Effector memory CD4-positive, alpha-beta T cell (primary cell): Measurements from ENCODE around the gene ZNF84.

ENCODE experiments used
- DNase-seq, 3 donors: peaks; one replicate each; pipeline ENCODE4 v3.0.0-alpha.2; 2020
- H3K27ac ChIP-seq: 2 replicates; pipeline ENCODE4 v1.7.0; 2013; ENCODE audit warnings: mild to moderate bottlenecking, low read length, moderate library complexity; ENCODE audit not compliant: insufficient read depth, poor library complexity, severe bottlenecking
- H3K27me3 ChIP-seq: replicated peaks from 2 replicates; pipeline ENCODE4 v1.7.0; 2013; ENCODE audit warnings: mild to moderate bottlenecking, low read length; ENCODE audit not compliant: insufficient read depth, control insufficient read depth, poor library complexity, severe bottlenecking
- H3K36me3 ChIP-seq: 2 replicates; pipeline ENCODE4 v1.7.0; 2013; ENCODE audit warnings: mild to moderate bottlenecking, low read length, moderate library complexity; ENCODE audit not compliant: control insufficient read depth, insufficient read depth
- H3K4me1 ChIP-seq: 2 replicates; pipeline ENCODE4 v1.7.0; 2013; ENCODE audit warnings: low read length, mild to moderate bottlenecking; ENCODE audit not compliant: control insufficient read depth, insufficient read depth, poor library complexity, severe bottlenecking
- H3K4me3 ChIP-seq: 2 replicates; pipeline ENCODE4 v1.7.0; 2013; ENCODE audit warnings: low read length, low read depth, mild to moderate bottlenecking; ENCODE audit not compliant: insufficient read depth, poor library complexity, severe bottlenecking
- H3K9me3 ChIP-seq: 2 replicates; pipeline ENCODE4 v1.7.0; 2013; ENCODE audit warnings: mild to moderate bottlenecking, low read length, moderate library complexity; ENCODE audit not compliant: control insufficient read depth
- total RNA-seq, 3 donors: gene quantifications; one replicate each; lab custom pipeline; 2026; lab: John Stamatoyannopoulos, UW

Gene ZNF84
- 24.9 to 36.8 (median 28.1) reads per million in 3 donors for total RNA-seq

DNA sequence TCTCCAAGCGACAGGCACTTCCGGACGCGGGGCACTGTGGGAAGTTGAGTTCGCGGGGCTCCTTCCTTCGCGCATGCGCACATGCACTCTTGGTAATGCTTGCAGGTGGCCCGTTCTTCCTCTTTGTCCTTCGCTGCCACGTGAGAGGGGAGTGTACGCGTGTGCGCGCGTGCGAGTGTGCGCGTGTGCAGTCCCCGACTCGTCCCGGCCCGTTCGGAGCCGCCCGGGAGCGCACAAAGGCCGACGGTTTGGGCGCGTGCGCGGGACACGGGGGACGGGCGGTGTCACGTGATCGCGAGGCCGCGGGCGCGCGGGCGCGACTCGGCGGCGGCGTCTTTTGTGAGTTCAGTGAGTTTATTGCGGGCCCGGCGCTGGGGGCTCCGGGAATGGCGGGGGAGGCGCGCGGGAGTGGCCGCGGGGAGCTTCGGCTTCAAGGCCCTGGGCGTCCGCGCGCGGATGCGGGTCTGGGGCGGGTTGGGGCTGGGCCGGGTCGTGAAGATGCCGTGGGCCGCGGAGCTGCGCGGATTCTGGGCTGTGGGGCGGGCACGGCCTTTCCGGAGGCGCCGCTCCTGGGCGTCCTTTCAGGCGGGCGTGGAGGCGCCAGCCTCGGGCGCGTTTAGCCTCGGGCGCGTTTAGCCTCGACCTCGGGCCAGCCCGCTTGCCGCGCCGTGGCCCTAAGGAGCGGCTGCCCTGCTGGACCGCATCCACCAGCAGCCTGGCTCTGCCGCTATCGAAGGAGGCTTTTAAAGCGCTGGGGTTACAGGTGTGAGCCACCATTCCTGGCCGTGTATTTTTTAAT lies at the start of gene ZNF84:
Gene ZNF84 (plus strand): TSS at position 303 of the 799 bp plus-strand sequence. CDS start 3,959 bp downstream, outside the sequence.
- peaks cover 29% of the 10 kb centered on the region for H3K36me3 ChIP-seq
- H3K9me3 ChIP-seq = peaks cover 30% of the 10 kb centered on the region
- H3K4me3 ChIP-seq = peak within 1 kb of the TSS; percentile 69
- no peaks in the 10 kb centered on the region for H3K27me3 ChIP-seq
- H3K27ac ChIP-seq = peak within 1 kb of the TSS; percentile 82
- DNase-seq = peak; percentile 94 to 98 (median 97)
- H3K4me1 ChIP-seq = peaks cover 11% of the 10 kb centered on the region

- Histone ChIP-seq H3K4me3 (no peak overlapping the region), H3K36me3 (peaks cover 43% of the 10 kb centered on the region)
Observed at GRCh38 chr12:132998741-132999140, 38.6 kb upstream of the ZNF84 start.

DNA sequence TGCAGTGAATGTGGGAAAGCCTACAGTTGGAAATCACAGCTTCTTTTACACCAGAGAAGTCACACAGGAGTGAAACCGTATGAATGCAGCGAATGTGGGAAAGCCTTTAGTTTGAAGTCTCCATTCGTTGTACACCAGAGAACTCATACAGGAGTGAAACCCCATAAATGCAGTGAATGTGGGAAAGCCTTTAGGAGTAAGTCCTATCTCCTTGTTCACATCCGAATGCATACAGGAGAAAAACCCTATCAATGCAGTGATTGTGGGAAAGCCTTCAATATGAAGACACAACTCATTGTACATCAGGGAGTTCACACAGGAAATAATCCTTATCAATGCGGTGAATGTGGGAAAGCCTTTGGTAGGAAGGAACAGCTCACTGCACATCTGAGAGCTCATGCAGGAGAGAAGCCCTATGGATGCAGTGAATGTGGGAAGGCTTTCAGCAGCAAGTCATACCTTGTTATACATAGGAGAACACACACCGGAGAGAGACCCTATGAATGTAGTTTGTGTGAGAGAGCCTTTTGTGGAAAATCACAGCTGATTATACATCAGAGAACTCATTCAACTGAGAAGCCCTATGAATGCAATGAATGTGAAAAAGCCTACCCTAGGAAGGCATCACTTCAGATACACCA lies 26.5 kb upstream of the ZNF84 start:
- no peak for DNase-seq
- Histone ChIP-seq H3K4me1 (no peaks in the 10 kb centered on the region), H3K27ac (no peak overlapping the region), H3K36me3 (peaks cover 88% of the 10 kb centered on the region), H3K27me3 (no peaks in the 10 kb centered on the region), H3K4me3 (no peak overlapping the region), H3K9me3 (peaks cover 78% of the 10 kb centered on the region)

More at GRCh38 chr12:132998741-132999140, 38.6 kb upstream of the ZNF84 start:
- Histone ChIP-seq H3K27me3 (no peaks in the 10 kb centered on the region), H3K9me3 (peaks cover 57% of the 10 kb centered on the region), H3K27ac (no peak overlapping the region), H3K4me1 (no peaks in the 10 kb centered on the region)
- DNase-seq = no peak

DNA sequence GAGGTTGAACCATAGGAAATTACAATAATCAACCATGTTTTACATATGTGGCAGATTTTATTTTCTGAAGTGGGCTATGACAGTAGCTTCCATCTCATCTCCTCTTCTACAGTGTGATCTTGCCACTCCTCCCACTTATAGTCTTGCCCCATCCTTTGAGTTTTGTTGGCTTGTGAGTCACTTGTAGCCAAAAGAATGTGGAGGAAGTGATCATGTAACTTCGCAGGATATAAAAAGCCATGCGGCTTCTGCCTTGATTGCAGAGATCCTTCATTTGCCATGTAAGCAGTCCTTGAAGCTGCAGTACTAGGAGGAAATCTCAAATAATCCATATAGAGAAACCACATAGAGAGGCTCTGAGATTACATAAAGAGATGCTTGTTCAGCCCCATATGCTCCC lies 13.7 kb upstream of the ZNF84 start:
- no peak for DNase-seq
- Histone ChIP-seq H3K9me3 (peaks cover 46% of the 10 kb centered on the region), H3K27ac (no peak overlapping the region), H3K36me3 (no peaks in the 10 kb centered on the region), H3K4me3 (no peak overlapping the region), H3K4me1 (no peaks in the 10 kb centered on the region), H3K27me3 (no peaks in the 10 kb centered on the region)

DNA sequence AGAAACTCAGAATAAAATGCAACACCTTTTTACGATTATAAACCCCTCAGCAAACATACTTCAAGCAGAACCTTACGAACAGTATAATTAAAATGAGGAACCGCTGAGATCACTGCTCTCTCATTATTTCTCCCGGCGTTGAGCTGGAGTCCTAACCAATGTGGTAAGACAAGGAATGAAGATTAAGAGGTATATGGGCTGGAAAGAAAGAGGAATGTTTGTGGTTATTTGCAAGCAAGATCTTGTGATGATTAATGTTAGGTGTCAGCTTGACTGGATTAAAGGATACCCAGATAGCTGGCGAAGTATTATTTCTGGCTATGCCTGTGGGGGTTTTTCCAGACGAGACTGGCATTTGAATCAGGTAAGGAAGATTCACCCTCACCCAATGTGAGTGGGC lies 10.3 kb upstream of the ZNF84 start:
- Histone ChIP-seq H3K27me3 (no peaks in the 10 kb centered on the region), H3K36me3 (no peaks in the 10 kb centered on the region), H3K4me3 (no peak overlapping the region), H3K27ac (no peak overlapping the region), H3K9me3 (peaks cover 52% of the 10 kb centered on the region), H3K4me1 (no peaks in the 10 kb centered on the region)
- DNase-seq = no peak

GRCh38 chr12:133038118-133038709 lies 905 bp downstream of the ZNF84 start:
- H3K4me3 ChIP-seq = peak overlapping the region; percentile 69
- peaks cover 11% of the 10 kb centered on the region for H3K4me1 ChIP-seq
- peaks cover 37% of the 10 kb centered on the region for H3K36me3 ChIP-seq
- no peaks in the 10 kb centered on the region for H3K27me3 ChIP-seq
- peak overlapping the region; percentile 82 for H3K27ac ChIP-seq
- no peak for DNase-seq
- peaks cover 38% of the 10 kb centered on the region for H3K9me3 ChIP-seq

DNA sequence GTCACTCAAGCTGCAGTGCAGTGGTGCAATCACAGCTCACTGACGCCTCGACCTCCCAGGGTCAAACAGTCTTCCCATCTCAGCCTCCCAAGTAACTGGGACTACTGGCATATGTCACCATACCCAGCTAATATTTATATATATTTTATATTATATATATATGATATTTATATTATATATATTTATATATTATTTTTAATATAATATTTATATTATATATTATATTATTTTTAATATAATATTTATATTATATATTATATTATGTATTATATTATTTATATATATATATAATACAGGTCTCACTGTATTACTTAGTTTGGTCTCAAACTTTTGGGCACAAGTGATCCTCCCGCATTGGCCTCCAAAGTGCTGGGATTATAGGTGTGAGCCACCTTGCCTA lies 9.4 kb downstream of the ZNF84 start:
- Histone ChIP-seq H3K36me3 (peaks cover 89% of the 10 kb centered on the region), H3K9me3 (peaks cover 78% of the 10 kb centered on the region)

DNA sequence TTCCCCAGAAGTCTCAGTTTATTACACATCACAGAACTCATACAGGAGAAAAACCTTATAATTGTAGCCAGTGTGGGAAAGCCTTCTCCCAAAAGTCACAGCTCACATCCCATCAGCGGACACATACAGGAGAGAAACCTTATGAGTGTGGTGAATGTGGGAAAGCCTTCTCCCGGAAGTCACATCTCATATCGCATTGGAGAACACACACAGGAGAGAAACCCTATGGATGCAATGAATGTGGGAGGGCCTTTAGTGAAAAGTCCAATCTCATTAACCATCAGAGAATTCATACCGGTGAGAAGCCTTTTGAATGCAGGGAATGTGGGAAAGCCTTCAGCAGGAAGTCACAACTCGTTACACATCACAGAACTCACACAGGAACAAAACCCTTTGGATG lies 20.1 kb downstream of the ZNF84 start:
- DNase-seq = no peak
- peak overlapping the region; percentile 20 for H3K4me3 ChIP-seq

More for the DNA sequence above, 9.4 kb downstream of the ZNF84 start:
- no peaks in the 10 kb centered on the region for H3K27me3 ChIP-seq
- no peak for DNase-seq
- no peaks in the 10 kb centered on the region for H3K4me1 ChIP-seq
- H3K27ac ChIP-seq = no peak overlapping the region
- no peak overlapping the region for H3K4me3 ChIP-seq

DNA sequence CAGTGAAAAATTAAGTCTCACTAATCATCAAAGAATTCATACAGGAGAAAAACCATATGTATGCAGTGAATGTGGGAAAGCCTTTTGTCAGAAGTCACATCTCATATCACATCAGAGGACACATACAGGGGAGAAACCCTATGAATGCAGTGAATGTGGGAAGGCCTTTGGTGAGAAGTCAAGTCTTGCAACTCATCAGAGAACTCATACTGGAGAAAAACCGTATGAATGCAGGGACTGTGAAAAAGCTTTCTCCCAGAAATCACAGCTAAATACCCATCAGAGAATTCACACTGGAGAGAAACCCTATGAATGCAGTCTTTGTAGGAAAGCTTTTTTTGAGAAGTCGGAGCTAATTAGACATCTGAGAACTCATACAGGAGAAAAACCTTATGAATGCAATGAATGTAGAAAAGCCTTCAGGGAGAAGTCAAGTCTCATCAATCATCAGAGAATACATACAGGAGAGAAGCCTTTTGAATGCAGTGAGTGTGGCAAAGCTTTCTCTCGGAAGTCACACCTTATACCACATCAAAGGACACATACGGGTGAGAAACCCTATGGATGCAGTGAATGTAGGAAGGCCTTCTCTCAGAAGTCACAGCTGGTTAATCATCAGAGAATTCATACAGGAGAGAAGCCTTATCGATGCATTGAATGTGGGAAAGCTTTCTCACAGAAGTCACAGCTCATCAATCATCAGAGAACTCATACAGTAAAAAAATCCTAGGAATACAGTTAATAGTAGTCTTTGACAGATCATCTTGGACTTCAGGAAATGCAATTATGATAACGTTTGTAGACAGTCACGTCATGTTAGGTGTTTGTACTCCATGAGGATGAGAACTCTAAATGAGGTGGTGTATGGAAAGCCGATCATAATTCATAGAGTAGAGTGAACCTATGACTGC lies 21.1 kb downstream of the ZNF84 start:
- Histone ChIP-seq H3K36me3 (peaks cover 26% of the 10 kb centered on the region), H3K27ac (no peak overlapping the region), H3K4me3 (no peak overlapping the region), H3K4me1 (no peaks in the 10 kb centered on the region), H3K9me3 (peaks cover 77% of the 10 kb centered on the region), H3K27me3 (no peaks in the 10 kb centered on the region)
- DNase-seq = no peak

More for the DNA sequence above, 20.1 kb downstream of the ZNF84 start:
- Histone ChIP-seq H3K27ac (no peak overlapping the region), H3K36me3 (peaks cover 37% of the 10 kb centered on the region), H3K9me3 (peaks cover 79% of the 10 kb centered on the region), H3K27me3 (no peaks in the 10 kb centered on the region), H3K4me1 (no peaks in the 10 kb centered on the region)
